HG03039 (cell line): ENCODE results near the gene TMEM144.
"Not testable (repeated sequence)": the region's sequence is repeated elsewhere in the genome, so short reads cannot be mapped to it uniquely, and the experiment has no call there.

Experiments used
- ATAC-seq: cut with Tn5 transposase; IDR thresholded peaks from one replicate; pipeline ENCODE4 v1.9.1; 2021; ENCODE audit warnings: mild to moderate bottlenecking, moderate library complexity; ENCODE audit not compliant: unreplicated experiment

The TMEM144 gene

GRCh38 chr4:158190718-158191117, 19.6 kb upstream of the TMEM144 start:
- no peak for ATAC-seq

GRCh38 chr4:158192439-158193158, 17.7 kb upstream of the TMEM144 start:
- no peak for ATAC-seq

- no peak for ATAC-seq
Observed at GRCh38 chr4:158193171-158193749, 17.0 kb upstream of the TMEM144 start.

GRCh38 chr4:158195297-158195696, 15.0 kb upstream of the TMEM144 start:
- ATAC-seq, result no peak

GRCh38 chr4:158197194-158197776, 13.0 kb upstream of the TMEM144 start:
- no peak for ATAC-seq

GRCh38 chr4:158200214-158200613, 10.1 kb upstream of the TMEM144 start:
- ATAC-seq, result no peak

GRCh38 chr4:158201322-158201721, 9.0 kb upstream of the TMEM144 start:
- ATAC-seq, result no peak

- ATAC-seq, result no peak
Observed at GRCh38 chr4:158201876-158202275, 8.4 kb upstream of the TMEM144 start.

- ATAC-seq, result no peak
Observed at GRCh38 chr4:158202481-158202880, 7.8 kb upstream of the TMEM144 start.

GRCh38 chr4:158203436-158203835, 6.8 kb upstream of the TMEM144 start:
- ATAC-seq, result no peak

GRCh38 chr4:158203929-158204328, 6.4 kb upstream of the TMEM144 start:
- no peak for ATAC-seq

GRCh38 chr4:158208963-158209640, 1.2 kb upstream of the TMEM144 start:
- ATAC-seq, result peak; percentile 80

GRCh38 chr4:158211222-158211621, 936 bp downstream of the TMEM144 start:
- no peak for ATAC-seq

- ATAC-seq, result no peak
Observed at GRCh38 chr4:158213466-158213865, 3.2 kb downstream of the TMEM144 start.

GRCh38 chr4:158214856-158215255, 4.6 kb downstream of the TMEM144 start:
- no peak for ATAC-seq

- no peak for ATAC-seq
Observed at GRCh38 chr4:158217763-158218162, 7.5 kb downstream of the TMEM144 start.

- ATAC-seq, result no peak
Observed at GRCh38 chr4:158219623-158220022, 9.3 kb downstream of the TMEM144 start.

GRCh38 chr4:158224318-158224717, 14.0 kb downstream of the TMEM144 start:
- ATAC-seq, result not testable (repeated sequence)

GRCh38 chr4:158224999-158225398, 14.7 kb downstream of the TMEM144 start:
- ATAC-seq, result not testable (repeated sequence)

- not testable (repeated sequence) for ATAC-seq
Observed at GRCh38 chr4:158227880-158228279, 17.6 kb downstream of the TMEM144 start.

- ATAC-seq, result not testable (repeated sequence)
Observed at GRCh38 chr4:158228399-158228798, 18.1 kb downstream of the TMEM144 start.

GRCh38 chr4:158229768-158230167, 19.5 kb downstream of the TMEM144 start:
- ATAC-seq, result no peak
